Loucy (cell line): ENCODE data around the gene KCNK1.

Experiments used
- EZH2phosphoT487 ChIP-seq: fragments of 200-600 bp; IDR thresholded peaks from 2 replicates; pipeline ENCODE4 v1.6.1; 2018; ENCODE audit warnings: antibody characterized with exemption, mild to moderate bottlenecking, moderate library complexity, borderline replicate concordance
- TF ChIP-seq, protein P1 (sequence below): fragments of 200-600 bp; sonication (generic); conservative IDR thresholded peaks from 2 replicates; pipeline ENCODE4 v1.5.1; 2014; ENCODE audit warnings: mild to moderate bottlenecking, antibody characterized with exemption, low read length

- TF ChIP-seq, protein P1, sequence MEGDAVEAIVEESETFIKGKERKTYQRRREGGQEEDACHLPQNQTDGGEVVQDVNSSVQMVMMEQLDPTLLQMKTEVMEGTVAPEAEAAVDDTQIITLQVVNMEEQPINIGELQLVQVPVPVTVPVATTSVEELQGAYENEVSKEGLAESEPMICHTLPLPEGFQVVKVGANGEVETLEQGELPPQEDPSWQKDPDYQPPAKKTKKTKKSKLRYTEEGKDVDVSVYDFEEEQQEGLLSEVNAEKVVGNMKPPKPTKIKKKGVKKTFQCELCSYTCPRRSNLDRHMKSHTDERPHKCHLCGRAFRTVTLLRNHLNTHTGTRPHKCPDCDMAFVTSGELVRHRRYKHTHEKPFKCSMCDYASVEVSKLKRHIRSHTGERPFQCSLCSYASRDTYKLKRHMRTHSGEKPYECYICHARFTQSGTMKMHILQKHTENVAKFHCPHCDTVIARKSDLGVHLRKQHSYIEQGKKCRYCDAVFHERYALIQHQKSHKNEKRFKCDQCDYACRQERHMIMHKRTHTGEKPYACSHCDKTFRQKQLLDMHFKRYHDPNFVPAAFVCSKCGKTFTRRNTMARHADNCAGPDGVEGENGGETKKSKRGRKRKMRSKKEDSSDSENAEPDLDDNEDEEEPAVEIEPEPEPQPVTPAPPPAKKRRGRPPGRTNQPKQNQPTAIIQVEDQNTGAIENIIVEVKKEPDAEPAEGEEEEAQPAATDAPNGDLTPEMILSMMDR = no peak
- TF ChIP-seq EZH2phosphoT487 = no peak
Measured at GRCh38 chr1:233689748-233690254, 75.9 kb downstream of the KCNK1 start.
